ENCODE results near the gene PKN1.

The PKN1 gene

GRCh38 chr19:14516746-14517438 is 83.8 kb downstream of the PKN1 start:
- no peak for DNase-seq

DNA sequence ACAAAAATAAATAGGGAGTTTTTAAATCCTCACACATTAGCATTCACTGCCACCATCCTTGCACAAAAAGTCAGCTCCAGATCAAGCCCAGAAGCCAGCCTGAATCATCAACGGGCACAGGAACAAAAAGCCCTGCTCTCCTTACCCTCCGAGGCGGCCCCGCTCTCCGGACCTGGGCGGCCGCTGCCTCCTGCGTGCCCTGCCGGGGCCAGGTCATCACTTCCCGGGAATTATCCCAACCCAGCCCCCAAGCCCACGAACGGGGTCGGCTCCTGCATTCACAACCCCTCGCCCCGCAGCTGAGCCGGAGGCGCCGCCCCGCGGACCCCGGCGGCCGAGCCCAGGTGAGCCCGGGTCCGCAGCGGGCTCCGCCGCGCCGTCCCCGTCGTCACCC is 84.3 kb downstream of the PKN1 start:
- DNase-seq = no peak

- no peak for DNase-seq
Measured at GRCh38 chr19:14517840-14518505, 84.9 kb downstream of the PKN1 start, which contains the start of gene DNAJB1. Gene DNAJB1 (minus strand): TSS chr19:14518397. CDS start chr19:14518349, 48 bp downstream.

DNA sequence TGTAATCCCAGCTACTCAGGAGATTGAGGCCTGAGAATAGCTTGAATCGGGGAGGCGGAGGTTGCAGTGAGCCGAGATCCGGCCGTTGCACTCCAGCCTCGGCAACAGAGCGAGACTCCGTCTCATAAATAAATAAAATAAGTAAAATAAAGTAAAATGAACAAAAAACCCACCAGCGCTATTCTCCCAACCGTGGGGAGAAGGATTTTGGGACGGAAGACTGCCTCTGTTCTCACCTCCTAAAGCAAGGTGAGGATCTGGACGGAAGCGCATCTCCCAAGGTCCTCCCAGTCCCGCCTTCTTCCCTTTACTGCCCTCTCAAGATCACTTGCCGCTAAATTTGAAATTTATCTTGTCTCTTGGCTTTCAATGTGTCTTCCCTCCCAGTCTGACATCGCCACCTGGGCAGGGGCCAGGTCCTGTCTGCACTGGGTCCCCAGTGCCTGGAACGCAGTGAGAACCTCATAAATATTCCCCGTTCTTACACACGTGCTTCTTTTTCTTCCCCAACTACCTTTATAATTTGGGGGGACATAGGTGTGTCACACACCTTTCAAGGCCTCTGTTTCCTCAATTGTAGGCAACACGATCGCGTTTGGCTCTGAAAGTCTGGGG is 86.2 kb downstream of the PKN1 start:
- no peak for DNase-seq

DNA sequence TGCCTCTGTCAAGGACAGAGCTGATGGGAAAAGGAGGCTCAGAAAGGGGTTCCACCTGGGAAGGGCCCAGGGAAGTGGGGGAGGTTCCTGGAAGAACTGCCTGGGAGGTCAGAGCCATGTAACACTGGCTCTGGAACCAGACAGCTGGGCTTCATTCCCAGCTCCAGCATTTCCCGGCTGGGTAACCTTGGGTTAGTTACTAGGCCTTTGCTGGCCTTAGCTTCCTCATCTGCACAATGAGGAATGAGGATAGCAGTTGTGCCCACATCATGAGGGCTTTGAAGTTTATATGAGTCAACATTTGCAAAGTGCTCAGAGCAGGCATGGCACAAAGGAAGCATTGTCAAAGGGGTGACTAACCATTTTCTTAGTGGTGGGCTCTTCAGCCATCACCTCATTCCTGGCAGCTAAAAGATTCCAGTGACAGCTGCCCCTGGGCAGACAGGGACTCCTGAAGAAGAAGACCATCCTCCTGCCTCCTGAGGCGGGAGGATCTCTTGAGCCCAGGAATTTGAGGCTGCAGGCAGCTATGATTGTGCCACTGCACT is 86.8 kb downstream of the PKN1 start:
- no peak for DNase-seq

- no peak for DNase-seq
Measured at GRCh38 chr19:14520543-14520942, 87.4 kb downstream of the PKN1 start.

Data from NCI-H187 treated with DMSO at 0.1 percent for 48 hours (cell line).